Common myeloid progenitor, CD34-positive (primary cell): Measurements from ENCODE around the gene ZNF30.
"Not testable (repeated sequence)": the region's sequence is repeated elsewhere in the genome, so short reads cannot be mapped to it uniquely, and the experiment has no call there.

Source experiments
- CTCF ChIA-PET: fragments of 350-600 bp; sonication (Branson Sonifier 250); formaldehyde crosslinking; loops from one replicate; lab custom pipeline; 2021; ENCODE audit warnings: antibody characterized with exemption; lab: Charles Lee
- POLR2A ChIA-PET: fragments of 350-600 bp; sonication (Branson Sonifier 250); formaldehyde crosslinking; loops from one replicate; lab custom pipeline; 2021; ENCODE audit warnings: antibody characterized with exemption; lab: Charles Lee
- DNase-seq, 3 donors: peaks; one replicate each; pipeline versions ENCODE4 v3.0.0 to v3.0.0-alpha.2; 2013
- H3K27ac ChIP-seq, 2 experiments: 1 replicate in 1 of 2; 2 replicates in 1 of 2; pipeline ENCODE4 v1.7.0; 2013; ENCODE audit warnings: inconsistent platforms in 2 of 2, low read length in 2 of 2, mild to moderate bottlenecking in 2 of 2, low read depth in 1 of 2, moderate library complexity in 1 of 2; ENCODE audit not compliant: severe bottlenecking in 2 of 2, insufficient read depth in 1 of 2, poor library complexity in 1 of 2
- H3K27me3 ChIP-seq, 5 experiments: replicated peaks in 2 of 5; 1 replicate in 3 of 5; 2 replicates in 2 of 5; pipeline versions ENCODE4 v1.6.1 to v1.7.0; 2013; ENCODE audit warnings: low read length in 4 of 5, mild to moderate bottlenecking in 2 of 5, moderate library complexity in 2 of 5, inconsistent platforms in 1 of 5; ENCODE audit not compliant: insufficient read depth in 5 of 5, control insufficient read depth in 4 of 5
- H3K36me3 ChIP-seq, 4 experiments: 1 replicate in 2 of 4; 2 replicates in 2 of 4; pipeline versions ENCODE4 v1.6.1 to v1.7.0; 2013; ENCODE audit warnings: low read length in 3 of 4, control low read depth in 1 of 4, mild to moderate bottlenecking in 1 of 4; ENCODE audit not compliant: control insufficient read depth in 4 of 4, insufficient read depth in 4 of 4
- H3K4me1 ChIP-seq, 4 experiments: 1 replicate in 3 of 4; 2 replicates in 1 of 4; pipeline versions ENCODE4 v1.6.1 to v1.7.1; 2013; ENCODE audit warnings: low read length in 3 of 4, mild to moderate bottlenecking in 3 of 4, control low read depth in 1 of 4, inconsistent platforms in 1 of 4, moderate library complexity in 1 of 4; ENCODE audit not compliant: control insufficient read depth in 4 of 4, insufficient read depth in 4 of 4; ENCODE audit errors: control extremely low read depth in 1 of 4
- H3K4me3 ChIP-seq, 7 experiments: 1 replicate in 4 of 7; 2 replicates in 3 of 7; pipeline versions ENCODE4 v1.5.1 to v1.7.0; 2013; ENCODE audit warnings: mild to moderate bottlenecking in 7 of 7, low read length in 6 of 7, moderate library complexity in 6 of 7, inconsistent platforms in 2 of 7, low read depth in 2 of 7, control low read depth in 1 of 7; ENCODE audit not compliant: insufficient read depth in 4 of 7, control insufficient read depth in 1 of 7; ENCODE audit errors: extremely low read depth in 1 of 7
- H3K9me3 ChIP-seq, 5 experiments: 1 replicate in 4 of 5; 2 replicates in 1 of 5; pipeline versions ENCODE4 v1.6.1 to v1.7.1; 2013; ENCODE audit warnings: low read length in 4 of 5, mild to moderate bottlenecking in 2 of 5, inconsistent platforms in 1 of 5, low read depth in 1 of 5, moderate library complexity in 1 of 5; ENCODE audit not compliant: control insufficient read depth in 4 of 5, insufficient read depth in 2 of 5; ENCODE audit errors: control extremely low read depth in 1 of 5
- WGBS: methylation state at CpG from one replicate; pipeline ENCODE4 v1.1.5; 2013; ENCODE audit not compliant: insufficient coverage; 5-methylcytosine and 5-hydroxymethylcytosine counted together

The ZNF30 gene

DNA sequence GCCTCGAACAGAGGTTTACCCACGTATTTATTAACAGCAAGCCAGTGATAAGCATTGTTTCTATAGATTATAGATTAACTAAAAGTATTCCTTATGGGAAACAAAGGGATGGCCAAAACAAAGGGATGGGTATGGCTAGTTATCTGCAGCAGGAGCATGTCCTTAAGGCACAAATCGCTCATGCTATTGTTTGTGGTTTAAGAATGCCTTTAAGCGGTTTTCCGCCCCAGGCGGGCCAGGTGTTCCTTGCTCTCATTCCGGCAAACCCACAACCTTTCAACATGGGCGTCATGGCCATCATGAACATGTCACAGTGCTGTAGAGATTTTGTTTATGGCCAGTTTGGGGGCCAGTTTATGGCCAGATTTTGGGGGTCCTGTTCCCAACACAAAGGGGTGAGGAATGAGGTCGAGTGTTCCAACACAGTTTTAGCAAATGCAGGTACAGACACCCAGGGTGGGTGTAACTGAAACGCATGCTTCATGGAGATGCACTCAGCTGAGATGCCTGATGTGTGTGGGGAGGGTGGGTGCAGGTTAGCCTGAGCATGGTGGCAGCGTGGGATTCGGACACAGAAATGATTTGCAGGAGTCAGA, 43.6 kb downstream of the ZNF30 start:
- H3K4me3 ChIP-seq, H3K4me1 ChIP-seq, POLR2A ChIA-PET, DNase-seq, H3K27ac ChIP-seq, H3K27me3 ChIP-seq, H3K36me3 ChIP-seq: not testable (repeated sequence)
- WGBS, result 98% methylated on average over 10 of the region's 12 CpGs
- H3K9me3 ChIP-seq, result peaks cover 0 to 19% (median 11%) of the 10 kb centered on the region in 5 experiments
- CTCF ChIA-PET, result interaction anchor here (2.0 to 24.8 kb wide), 2 partner anchors 20 to 40 kb away, joined by 4 to 249 read pairs; no protein-coding TSS in a partner anchor

DNA sequence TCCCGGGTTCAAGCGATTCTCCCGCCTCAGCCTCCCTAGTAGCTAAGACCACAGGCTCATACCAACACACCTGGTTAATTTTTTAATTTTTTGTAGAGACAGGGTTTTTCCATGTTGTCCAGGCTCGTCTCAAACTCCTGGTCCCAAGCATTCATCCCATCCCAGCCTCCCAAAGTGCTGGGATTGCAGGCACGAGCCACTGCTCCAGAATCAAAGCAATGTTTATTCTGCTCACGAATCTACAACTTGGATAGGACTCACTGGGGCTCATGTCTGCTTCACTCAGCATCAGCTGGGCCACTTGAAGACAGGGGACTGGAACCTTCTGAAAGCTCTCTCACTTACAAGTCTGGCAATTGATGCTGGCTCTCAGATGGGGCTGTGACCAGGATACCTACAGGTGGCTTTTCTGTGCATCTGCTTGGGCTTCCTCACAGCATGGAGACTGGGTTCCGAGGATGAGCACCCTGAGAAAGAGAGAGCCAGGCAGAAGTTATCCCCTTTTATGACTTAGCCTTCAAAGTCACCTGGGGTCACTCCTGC, 45.5 kb downstream of the ZNF30 start:
- H3K9me3 ChIP-seq, result peaks cover 0 to 25% (median 18%) of the 10 kb centered on the region in 5 experiments
- POLR2A ChIA-PET, result interaction anchor here (0.6 to 1.2 kb wide), 3 partner anchors 10 to 65 kb away, joined by 3 to 4 read pairs (median 3); no protein-coding TSS in a partner anchor
- H3K4me3 ChIP-seq, result no peak overlapping the region
- no peaks in the 10 kb centered on the region for H3K36me3 ChIP-seq
- H3K27ac ChIP-seq, result no peak overlapping the region
- no peaks in the 10 kb centered on the region for H3K27me3 ChIP-seq
- 91% methylated on average over 4 of the region's 7 CpGs for WGBS
- DNase-seq, result no peak
- H3K4me1 ChIP-seq, result peaks cover 0 to 9% (median 3%) of the 10 kb centered on the region in 4 experiments
- CTCF ChIA-PET, result interaction anchor here (0.7 to 24.8 kb wide), 20 partner anchors 8 to 170 kb away, joined by 3 to 249 read pairs (median 6); partner anchors contain the start of genes FXYD7 and ZNF792

GRCh38 chr19:34974646-34975045, 47.9 kb downstream of the ZNF30 start:
- Histone ChIP-seq H3K4me3 (no peak overlapping the region), H3K27ac (no peak overlapping the region), H3K36me3 (no peaks in the 10 kb centered on the region), H3K27me3 (no peaks in the 10 kb centered on the region), H3K4me1 (peaks cover 0 to 9% (median 3%) of the 10 kb centered on the region in 4 experiments), H3K9me3 (peaks cover 0 to 12% (median 6%) of the 10 kb centered on the region in 5 experiments)
- DNase-seq, result no peak
- ChIA-PET CTCF (interaction anchor here (0.9 to 24.8 kb wide), 4 partner anchors 11 to 69 kb away, joined by 3 to 249 read pairs (median 8); no protein-coding TSS in a partner anchor), POLR2A (interaction anchor here (1.0 kb wide), 1 partner anchor 11 kb away, joined by 4 read pairs; no protein-coding TSS in a partner anchor)
- 96% methylated on average over 3 of the region's 5 CpGs for WGBS

DNA sequence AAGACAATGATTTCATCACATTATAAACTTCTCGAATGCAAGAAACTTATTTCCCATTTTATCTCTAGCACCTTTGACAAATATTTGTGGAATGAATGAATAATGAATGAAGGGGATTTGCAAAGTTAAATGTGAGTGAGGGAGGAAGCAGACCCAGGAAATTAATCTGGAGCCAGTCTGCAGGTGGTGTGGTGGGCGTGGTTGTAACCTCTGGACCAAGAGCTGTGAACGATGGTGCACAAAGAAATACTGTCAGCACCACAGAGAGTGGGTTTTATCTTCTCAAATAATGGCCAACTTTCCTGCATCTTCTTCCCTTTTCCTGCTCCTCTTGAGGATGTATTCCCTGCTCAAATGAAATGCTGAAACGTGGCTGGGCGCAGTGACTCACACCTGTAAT, 48.4 kb downstream of the ZNF30 start:
- Histone ChIP-seq H3K36me3 (no peaks in the 10 kb centered on the region), H3K4me1 (peaks cover 0 to 9% (median 3%) of the 10 kb centered on the region in 4 experiments), H3K4me3 (no peak overlapping the region), H3K27me3 (no peaks in the 10 kb centered on the region), H3K9me3 (peaks cover 0 to 10% (median 6%) of the 10 kb centered on the region in 5 experiments), H3K27ac (no peak overlapping the region)
- no peak for DNase-seq
- ChIA-PET CTCF (interaction anchor here (0.9 to 24.8 kb wide), 3 partner anchors 26 to 69 kb away, joined by 3 to 249 read pairs (median 6); no protein-coding TSS in a partner anchor), POLR2A (interaction anchor here (0.7 to 1.0 kb wide), 2 partner anchors 10 to 11 kb away, joined by 3 to 4 read pairs; partner anchors contain the start of gene ZNF792)
- WGBS, result 89% methylated on average over 4 of the region's 5 CpGs

DNA sequence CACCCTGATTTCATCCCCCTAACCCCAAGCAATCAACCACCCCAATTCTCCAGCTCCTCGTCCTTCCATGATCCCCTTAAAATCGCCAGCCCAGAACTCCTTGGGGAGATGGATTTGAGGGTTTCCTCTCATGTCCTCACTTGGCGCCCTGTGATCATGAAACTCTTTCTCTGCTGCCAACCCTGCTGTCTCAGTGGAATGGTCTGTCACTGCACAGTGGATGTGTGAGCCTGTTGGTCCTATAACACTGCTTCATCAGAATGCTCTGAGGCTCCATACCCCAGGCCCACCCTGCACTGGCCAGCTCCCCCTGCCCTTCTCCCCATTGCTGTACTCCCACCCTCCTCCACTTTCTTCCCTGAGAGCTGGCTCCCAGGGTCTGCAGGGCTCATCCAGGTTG, 49.9 kb downstream of the ZNF30 start:
- Histone ChIP-seq H3K4me1 (peaks cover 0 to 9% (median 3%) of the 10 kb centered on the region in 4 experiments), H3K27me3 (no peaks in the 10 kb centered on the region), H3K27ac (no peak overlapping the region), H3K9me3 (peaks cover 0 to 10% (median 3%) of the 10 kb centered on the region in 5 experiments), H3K4me3 (no peak overlapping the region), H3K36me3 (no peaks in the 10 kb centered on the region)
- ChIA-PET CTCF (interaction anchor here (1.5 to 24.8 kb wide), 3 partner anchors 11 to 67 kb away, joined by 3 to 249 read pairs (median 6); no protein-coding TSS in a partner anchor), POLR2A (no interaction called here)
- WGBS, result 100% methylated on average over 1 of the region's 3 CpGs
- DNase-seq, result no peak

DNA sequence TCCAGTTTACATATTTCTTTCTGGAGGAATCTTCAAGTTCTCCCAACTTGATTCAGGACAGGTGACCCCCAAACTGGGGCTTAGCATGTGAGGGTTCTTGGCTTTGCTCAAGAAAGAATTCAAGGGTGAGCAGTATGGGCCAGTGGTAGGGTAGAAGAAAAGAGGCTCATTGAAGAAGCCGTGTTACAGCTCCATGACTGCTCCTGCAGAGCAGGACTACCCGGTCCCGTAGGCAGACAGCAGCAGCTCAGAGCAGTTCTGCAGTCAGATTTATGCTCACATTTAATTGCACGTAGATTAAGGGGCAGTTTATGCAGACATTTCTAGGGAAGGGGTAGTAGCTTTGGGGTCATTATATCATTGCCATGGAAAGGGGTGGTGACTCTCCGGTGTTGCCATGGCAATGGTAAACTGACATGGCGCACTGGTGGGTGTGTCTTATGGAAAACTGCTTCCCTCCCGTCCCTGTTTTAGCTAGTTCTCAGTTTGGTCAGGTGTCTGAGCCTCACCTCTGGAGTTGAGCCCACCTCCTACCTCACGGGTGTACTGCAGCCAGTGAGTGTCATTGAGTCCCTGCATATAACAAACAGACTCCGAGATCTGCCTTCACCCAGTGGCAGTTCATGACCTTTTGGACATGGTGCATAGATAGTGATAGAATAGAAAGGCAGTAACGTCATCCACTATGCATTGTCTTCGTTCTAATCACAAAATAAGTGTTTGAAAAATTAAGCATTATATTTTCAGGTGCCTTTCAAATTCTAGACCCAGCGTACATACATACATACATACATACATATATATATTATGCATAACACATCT, 53.3 kb downstream of the ZNF30 start:
- WGBS, result 97% methylated on average over 9 of the region's 12 CpGs
- ChIA-PET CTCF (interaction anchor here (0.8 to 24.8 kb wide), 6 partner anchors 8 to 64 kb away, joined by 3 to 249 read pairs (median 3); no protein-coding TSS in a partner anchor), POLR2A (interaction anchor here (0.7 kb wide), 1 partner anchor 53 kb away, joined by 3 read pairs; the partner anchor contains the start of gene ZNF30)

More for the DNA sequence above, 53.3 kb downstream of the ZNF30 start:
- H3K27me3 ChIP-seq, result no peaks in the 10 kb centered on the region
- peaks cover 0 to 2% (median 0%) of the 10 kb centered on the region in 4 experiments for H3K4me1 ChIP-seq
- no peak overlapping the region for H3K27ac ChIP-seq
- no peak overlapping the region for H3K4me3 ChIP-seq
- H3K9me3 ChIP-seq, result peaks cover 0 to 12% (median 5%) of the 10 kb centered on the region in 5 experiments
- DNase-seq, result no peak
- H3K36me3 ChIP-seq, result no peaks in the 10 kb centered on the region
